CD14-positive monocyte (primary cell): Measurements from ENCODE around the gene PKP2. TPM values are rescaled to one million over a fixed set of nuclear protein-coding genes. Genes with fewer than 3 reads are reported as not detected.

Source experiments
- DNase-seq, 3 donors: peaks; one replicate each; pipeline ENCODE4 v3.0.0-alpha.2; 2011 to 2022
- H2AFZ ChIP-seq: 2 replicates; pipeline ENCODE4 v1.6.0; 2012; ENCODE audit warnings: mild to moderate bottlenecking, low read depth, low read length, inconsistent platforms; ENCODE audit not compliant: insufficient read depth, poor library complexity, severe bottlenecking
- H3K27ac ChIP-seq, 2 donors: 1 replicate in 1 of 2; 2 replicates in 1 of 2; pipeline ENCODE4 v1.5.1; 2012 to 2013; ENCODE audit warnings: low read length in 2 of 2, control low read depth in 1 of 2, inconsistent platforms in 1 of 2, low read depth in 1 of 2, mild to moderate bottlenecking in 1 of 2
- H3K27me3 ChIP-seq, 2 donors: one replicate each; pipeline versions ENCODE4 v1.6.0 to v1.6.1; 2011 to 2013; ENCODE audit warnings: low read length in 2 of 2; ENCODE audit not compliant: control insufficient read depth in 2 of 2, insufficient read depth in 2 of 2
- H3K36me3 ChIP-seq, 2 donors: replicated peaks in 1 of 2; 1 replicate in 1 of 2; 2 replicates in 1 of 2; pipeline versions ENCODE4 v1.5.1 to v1.6.1; 2012 to 2013; ENCODE audit warnings: low read length in 2 of 2, control low read depth in 1 of 2, inconsistent platforms in 1 of 2, mild to moderate bottlenecking in 1 of 2; ENCODE audit not compliant: insufficient read depth in 2 of 2, control insufficient read depth in 1 of 2
- H3K4me1 ChIP-seq, 2 donors: 1 replicate in 1 of 2; 2 replicates in 1 of 2; pipeline versions ENCODE4 v1.5.1 to v1.6.1; 2012 to 2013; ENCODE audit warnings: low read length in 2 of 2, control low read depth in 1 of 2, inconsistent platforms in 1 of 2, mild to moderate bottlenecking in 1 of 2, moderate library complexity in 1 of 2; ENCODE audit not compliant: insufficient read depth in 2 of 2, control insufficient read depth in 1 of 2
- H3K4me2 ChIP-seq: replicated peaks from 2 replicates; pipeline ENCODE3; 2012; ENCODE audit warnings: low read length, moderate library complexity, mild to moderate bottlenecking; ENCODE audit not compliant: poor library complexity, severe bottlenecking; ENCODE audit errors: extremely low read depth
- H3K4me3 ChIP-seq, 3 experiments: fragments of 200-600 bp in 1 of 3; sonication (generic) in 1 of 3; replicated peaks in 1 of 3; 1 replicate in 2 of 3; 2 replicates in 1 of 3; pipeline ENCODE4 v1.5.1; 2011 to 2013; ENCODE audit warnings: low read length in 3 of 3, mild to moderate bottlenecking in 3 of 3, control low read depth in 2 of 3, low read depth in 2 of 3, inconsistent platforms in 1 of 3, moderate library complexity in 1 of 3
- H3K79me2 ChIP-seq: 2 replicates; pipeline ENCODE4 v1.6.0; 2012; ENCODE audit warnings: mild to moderate bottlenecking, control low read depth, inconsistent platforms, low read length, moderate library complexity; ENCODE audit not compliant: insufficient read depth
- H3K9ac ChIP-seq: 2 replicates; pipeline ENCODE4 v1.6.0; 2017; ENCODE audit warnings: low read length, mild to moderate bottlenecking; ENCODE audit not compliant: insufficient read depth, poor library complexity, severe bottlenecking
- H3K9me3 ChIP-seq, 2 donors: replicated peaks in 1 of 2; 1 replicate in 1 of 2; 2 replicates in 1 of 2; pipeline versions ENCODE4 v1.5.1 to v1.6.1; 2012 to 2013; ENCODE audit warnings: low read length in 2 of 2, control low read depth in 1 of 2; ENCODE audit not compliant: control insufficient read depth in 1 of 2, insufficient read depth in 1 of 2
- H4K20me1 ChIP-seq: 2 replicates; pipeline ENCODE4 v1.6.0; 2012; ENCODE audit warnings: mild to moderate bottlenecking, low read length, control low read depth, moderate library complexity; ENCODE audit not compliant: insufficient read depth
- H3K27ac Mint-ChIP-seq, 7 donors: one replicate each; pipeline ENCODE4 v1.8.0; 2020; ENCODE audit warnings: mild to moderate bottlenecking in 7 of 7, mixed read lengths in 7 of 7, moderate library complexity in 6 of 7, inconsistent platforms in 2 of 7
- H3K27me3 Mint-ChIP-seq, 3 donors: one replicate each; pipeline ENCODE4 v1.8.0; 2021 to 2022; ENCODE audit warnings: low read depth in 3 of 3, mild to moderate bottlenecking in 3 of 3, mixed read lengths in 3 of 3, moderate library complexity in 3 of 3, inconsistent platforms in 1 of 3
- H3K36me3 Mint-ChIP-seq, 2 donors: one replicate each; pipeline ENCODE4 v1.8.0; 2020; ENCODE audit warnings: mixed read lengths in 2 of 2, inconsistent platforms in 1 of 2, mild to moderate bottlenecking in 1 of 2
- H3K4me1 Mint-ChIP-seq: one replicate; pipeline ENCODE4 v1.8.0; 2020; ENCODE audit warnings: mild to moderate bottlenecking, mixed read lengths
- H3K4me3 Mint-ChIP-seq, 2 donors: one replicate each; pipeline ENCODE4 v1.8.0; 2020; ENCODE audit warnings: mild to moderate bottlenecking in 2 of 2, mixed read lengths in 2 of 2, moderate library complexity in 1 of 2
- H3K9me3 Mint-ChIP-seq, 7 donors: one replicate each; pipeline ENCODE4 v1.8.0; 2020 to 2022; ENCODE audit warnings: mixed read lengths in 7 of 7, mild to moderate bottlenecking in 6 of 7, moderate library complexity in 6 of 7, inconsistent platforms in 2 of 7
- WGBS: methylation state at CpG from one replicate; pipeline ENCODE4 v1.1.5; 2013; ENCODE audit warnings: missing lambda C conversion rate; ENCODE audit not compliant: insufficient coverage; 5-methylcytosine and 5-hydroxymethylcytosine counted together
- intact Hi-C, 2 donors: fragments of 100-400 bp; cut with micrococcal nuclease; formaldehyde crosslinking; loops; one replicate each; pipeline versions ENCODE4 v1.15.0 to v1.15.1; 2023
- polyA plus RNA-seq, 3 donors: library from polyadenylated mRNA; depleted of rRNA in 1 of 3; unstranded in 2 of 3; stranded (reverse) in 1 of 3; fragments of 300-500 nt in 2 of 3; fragments of >200 nt in 1 of 3; fragmentation: Illumina TruSeq in 2 of 3; gene quantifications; 1 replicate in 2 of 3; 2 replicates in 1 of 3; pipeline ENCODE4 v1.2.3, GENCODE V29; 2012 to 2021
- TF ChIP-seq, protein P1 (sequence below): fragments of 200-600 bp; IDR thresholded peaks from one replicate; pipeline ENCODE4 v1.8.0; 2022; ENCODE audit warnings: antibody characterized with exemption, mild to moderate bottlenecking

PKP2 gene
- polyA plus RNA-seq, 3 donors = 0.95 to 3.1 (median 2.9) TPM

GRCh38 chr12:32809846-32810245 lies 86.7 kb downstream of the PKP2 start:
- Mint-ChIP-seq H3K4me1 (no peaks in the 10 kb centered on the region), H3K4me3 (no peak overlapping the region), H3K27ac (no peak overlapping the region), H3K27me3 (peaks cover 0 to 5% (median 2%) of the 10 kb centered on the region in 3 donors), H3K9me3 (peaks cover 7 to 22% (median 13%) of the 10 kb centered on the region in 7 donors), H3K36me3 (peaks cover 0 to 7% of the 10 kb centered on the region in 2 donors)
- H3K4me2 ChIP-seq = no peak overlapping the region
- intact Hi-C loops = no loop called here
- no peaks in the 10 kb centered on the region for H3K79me2 ChIP-seq
- no peak overlapping the region for H3K4me3 ChIP-seq
- TF ChIP-seq, protein P1, sequence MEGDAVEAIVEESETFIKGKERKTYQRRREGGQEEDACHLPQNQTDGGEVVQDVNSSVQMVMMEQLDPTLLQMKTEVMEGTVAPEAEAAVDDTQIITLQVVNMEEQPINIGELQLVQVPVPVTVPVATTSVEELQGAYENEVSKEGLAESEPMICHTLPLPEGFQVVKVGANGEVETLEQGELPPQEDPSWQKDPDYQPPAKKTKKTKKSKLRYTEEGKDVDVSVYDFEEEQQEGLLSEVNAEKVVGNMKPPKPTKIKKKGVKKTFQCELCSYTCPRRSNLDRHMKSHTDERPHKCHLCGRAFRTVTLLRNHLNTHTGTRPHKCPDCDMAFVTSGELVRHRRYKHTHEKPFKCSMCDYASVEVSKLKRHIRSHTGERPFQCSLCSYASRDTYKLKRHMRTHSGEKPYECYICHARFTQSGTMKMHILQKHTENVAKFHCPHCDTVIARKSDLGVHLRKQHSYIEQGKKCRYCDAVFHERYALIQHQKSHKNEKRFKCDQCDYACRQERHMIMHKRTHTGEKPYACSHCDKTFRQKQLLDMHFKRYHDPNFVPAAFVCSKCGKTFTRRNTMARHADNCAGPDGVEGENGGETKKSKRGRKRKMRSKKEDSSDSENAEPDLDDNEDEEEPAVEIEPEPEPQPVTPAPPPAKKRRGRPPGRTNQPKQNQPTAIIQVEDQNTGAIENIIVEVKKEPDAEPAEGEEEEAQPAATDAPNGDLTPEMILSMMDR = no peak
- H3K9ac ChIP-seq = no peak overlapping the region
- H3K27me3 ChIP-seq = no peaks in the 10 kb centered on the region
- no CpG with 5 or more reads among the region's 1 CpG for WGBS
- no peak overlapping the region for H2AFZ ChIP-seq
- H3K4me1 ChIP-seq = no peaks in the 10 kb centered on the region
- H4K20me1 ChIP-seq = no peaks in the 10 kb centered on the region
- DNase-seq = no peak
- no peak overlapping the region for H3K27ac ChIP-seq
- peaks cover 0 to 15% of the 10 kb centered on the region in 2 donors for H3K9me3 ChIP-seq
- no peaks in the 10 kb centered on the region for H3K36me3 ChIP-seq

GRCh38 chr12:32809196-32809595 lies 87.4 kb downstream of the PKP2 start:
- no peak overlapping the region for H3K27ac Mint-ChIP-seq
- no peak overlapping the region for H3K4me2 ChIP-seq

More at GRCh38 chr12:32809196-32809595, 87.4 kb downstream of the PKP2 start:
- WGBS = no CpG with 5 or more reads among the region's 1 CpG
- Mint-ChIP-seq H3K4me3 (no peak overlapping the region), H3K9me3 (peaks cover 7 to 22% (median 13%) of the 10 kb centered on the region in 7 donors), H3K36me3 (peaks cover 0 to 7% of the 10 kb centered on the region in 2 donors), H3K4me1 (no peaks in the 10 kb centered on the region), H3K27me3 (peaks cover 0 to 5% (median 2%) of the 10 kb centered on the region in 3 donors)
- no peak for DNase-seq
- Histone ChIP-seq H2AFZ (no peak overlapping the region), H3K4me3 (no peak overlapping the region), H3K79me2 (no peaks in the 10 kb centered on the region), H3K4me1 (no peaks in the 10 kb centered on the region), H3K36me3 (no peaks in the 10 kb centered on the region), H3K9me3 (peaks cover 0 to 15% of the 10 kb centered on the region in 2 donors), H4K20me1 (no peaks in the 10 kb centered on the region), H3K27ac (no peak overlapping the region), H3K9ac (no peak overlapping the region), H3K27me3 (no peaks in the 10 kb centered on the region)
- TF ChIP-seq, protein P1 = no peak
- intact Hi-C loops = no loop called here
